GM19468 (cell line): ENCODE results near the gene RSPH1.
A peak's percentile ranks its signal among the peaks of the same experiment; 100 is the strongest.

Source experiments
- ATAC-seq: cut with Tn5 transposase; IDR thresholded peaks from one replicate; pipeline ENCODE4 v1.9.1; 2021; ENCODE audit warnings: mild to moderate bottlenecking, moderate library complexity, moderate number of reproducible peaks; ENCODE audit not compliant: unreplicated experiment; ENCODE audit errors: extremely low read depth

RSPH1 gene

DNA sequence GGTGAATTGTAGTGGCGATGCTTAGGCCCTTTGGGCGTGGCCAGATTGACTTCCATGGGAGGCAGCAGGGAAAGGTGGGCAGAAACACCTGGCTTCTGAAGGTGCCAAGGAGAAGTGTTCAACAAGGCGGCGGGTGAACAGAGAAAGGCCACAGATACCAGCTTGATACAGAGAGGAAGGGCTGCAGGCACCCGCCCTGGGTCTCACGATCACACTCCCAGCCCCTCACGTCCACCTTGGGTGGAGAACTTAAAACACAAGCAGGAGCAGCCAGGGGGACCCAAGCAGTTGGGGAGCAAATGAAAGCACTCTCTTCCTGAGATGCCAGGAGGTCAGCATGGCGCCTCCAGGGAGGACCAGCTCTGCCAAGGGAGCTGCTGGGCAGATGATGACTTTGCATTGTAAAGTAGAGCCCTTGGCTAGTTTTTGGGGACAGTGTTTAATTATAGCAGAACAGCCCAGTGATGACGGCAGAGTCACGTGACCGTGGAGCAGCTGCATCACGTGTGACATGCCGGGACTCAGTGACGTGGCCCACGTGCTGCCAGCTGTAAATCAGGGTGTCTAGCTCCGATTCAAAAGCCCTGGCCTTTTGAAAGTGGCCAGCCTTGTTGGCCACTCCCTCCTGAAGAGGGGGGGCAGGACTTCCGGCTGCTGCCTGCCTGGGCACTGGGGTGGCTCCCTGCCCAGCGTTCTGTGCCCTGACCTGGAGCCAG, 36.6 kb upstream of the RSPH1 start:
- ATAC-seq, result no peak

DNA sequence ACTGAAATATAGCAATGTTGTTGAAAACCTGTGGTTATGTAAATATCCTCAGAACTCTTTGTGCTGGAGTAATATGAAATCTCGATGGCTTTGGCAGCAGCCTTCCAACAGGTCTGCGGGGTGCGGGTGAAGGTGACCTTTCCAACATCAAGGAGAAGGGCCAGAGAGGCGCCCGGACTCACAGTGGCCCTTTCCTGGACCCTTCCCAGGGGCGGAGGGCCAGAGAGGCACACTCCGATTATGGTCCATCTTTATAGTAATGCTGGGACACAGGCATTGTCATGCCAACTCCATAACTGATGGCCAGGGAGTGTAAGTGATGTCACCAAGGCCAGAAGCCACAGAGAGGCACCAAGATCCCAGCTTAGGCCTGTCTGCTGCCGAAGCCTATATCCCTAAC, 35.7 kb upstream of the RSPH1 start:
- ATAC-seq, result no peak

DNA sequence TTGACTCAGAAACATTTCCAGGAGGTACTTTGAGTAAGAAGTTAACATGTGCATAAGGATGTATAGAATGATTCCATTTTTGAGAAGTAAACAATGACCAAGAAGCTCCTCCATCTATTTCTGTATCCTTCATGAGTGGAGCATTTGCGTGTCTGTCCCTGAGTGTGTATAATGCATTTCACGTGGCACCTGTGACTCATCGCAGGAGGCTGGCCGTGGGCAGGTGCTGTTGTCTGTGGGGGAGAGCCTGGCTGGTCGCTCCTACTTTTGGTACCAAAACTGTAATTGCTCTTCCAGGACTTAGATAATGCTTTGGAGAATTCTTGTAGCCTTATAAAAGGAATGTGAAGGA, 34.1 kb upstream of the RSPH1 start:
- no peak for ATAC-seq

DNA sequence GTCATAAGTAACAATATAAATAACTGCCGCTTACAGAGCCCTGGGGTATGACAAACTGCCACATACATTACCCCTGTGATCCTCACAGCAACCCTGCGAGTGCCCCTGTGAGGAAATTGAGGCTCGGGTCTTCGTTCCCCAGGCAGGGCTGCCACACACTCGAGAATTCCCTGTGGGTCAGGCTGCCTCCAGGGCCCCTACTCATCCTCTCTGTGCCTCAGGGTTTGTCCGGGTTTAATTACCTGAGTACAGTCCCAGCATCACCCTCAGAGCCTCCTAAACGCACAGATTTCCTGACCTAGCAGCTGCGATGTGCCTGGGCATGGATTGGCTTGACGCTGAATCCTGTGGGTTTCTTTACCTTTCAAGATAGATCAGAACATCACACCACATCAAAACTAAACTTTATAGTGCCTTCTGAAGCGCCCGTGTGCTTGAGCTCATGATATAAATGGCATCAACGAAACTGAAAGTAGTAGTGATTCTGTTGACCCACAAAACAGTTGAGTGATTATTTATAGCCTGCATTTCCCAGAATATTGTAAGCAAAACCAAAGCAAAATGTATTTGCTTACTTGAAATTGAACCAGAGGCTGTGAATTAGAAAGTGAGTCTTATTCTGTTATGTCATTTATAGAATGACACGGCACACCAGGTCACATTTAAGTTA, 31.6 kb upstream of the RSPH1 start:
- ATAC-seq, result no peak

DNA sequence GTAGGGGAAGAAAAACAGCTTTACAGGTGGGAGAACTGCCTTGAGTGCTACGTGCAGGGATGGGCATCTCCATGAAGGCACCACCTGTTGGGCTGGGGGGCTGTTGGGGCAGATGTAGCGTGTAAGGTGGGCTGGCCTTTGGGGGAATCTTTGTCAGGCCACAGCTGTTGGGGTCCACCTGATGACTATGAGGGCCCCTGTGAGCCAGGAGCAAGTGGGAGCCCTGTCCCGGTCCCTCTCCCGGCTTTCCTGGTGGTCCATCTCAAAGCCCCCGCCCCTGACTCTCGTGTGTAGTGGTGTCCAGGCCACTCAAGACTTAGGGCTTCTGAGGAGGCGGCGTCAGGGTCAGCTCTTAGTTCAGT, 31.1 kb upstream of the RSPH1 start:
- no peak for ATAC-seq

DNA sequence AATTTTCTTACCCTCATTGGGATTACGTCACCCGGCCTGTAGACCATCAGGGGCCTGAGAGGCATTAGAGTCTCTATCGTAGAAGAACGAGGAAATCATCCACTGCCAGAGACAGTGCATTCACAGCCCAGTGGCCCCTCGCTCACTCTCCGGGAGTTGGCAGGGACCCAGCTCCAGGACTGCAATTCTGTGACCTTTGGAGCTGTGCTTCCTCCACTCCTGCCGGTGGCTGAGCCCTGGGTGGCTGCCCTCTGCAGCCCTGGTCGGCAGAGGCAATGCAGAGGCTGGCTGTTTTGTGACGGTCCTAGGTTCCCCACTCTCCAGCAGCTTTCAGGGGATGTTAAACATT, 30.3 kb upstream of the RSPH1 start:
- no peak for ATAC-seq

DNA sequence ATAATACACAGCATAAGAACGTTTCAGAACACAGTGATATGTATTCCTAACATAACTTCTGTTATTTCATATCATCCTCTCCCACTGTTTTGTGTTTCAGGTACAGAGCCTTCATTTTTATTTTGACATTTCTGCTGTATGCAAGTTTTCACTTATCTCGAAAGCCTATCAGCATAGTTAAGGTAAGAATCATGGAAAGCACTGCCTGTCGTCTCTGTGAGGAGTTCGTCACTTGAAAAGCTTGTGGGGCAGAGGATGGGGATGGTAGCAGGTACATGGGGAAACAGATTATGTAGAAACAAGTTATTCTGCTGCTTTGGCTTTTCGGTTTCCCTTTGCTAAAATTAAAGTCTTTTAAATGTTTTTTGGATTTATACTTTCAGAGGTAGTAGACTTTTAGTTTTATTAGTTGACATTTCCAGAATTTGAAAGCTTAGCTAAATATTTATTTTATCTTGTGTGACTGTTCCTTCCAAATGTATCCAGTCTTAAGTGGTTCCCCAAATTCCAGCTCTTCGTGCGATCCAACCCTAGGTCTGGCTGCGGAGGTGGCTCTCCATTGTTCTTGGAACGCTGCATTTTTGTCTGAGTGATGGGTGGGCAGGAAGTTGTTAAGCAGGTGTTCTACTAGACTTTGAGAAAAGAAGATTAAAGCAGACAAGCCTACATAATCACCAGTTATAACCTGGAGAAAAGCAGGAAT, 29.8 kb upstream of the RSPH1 start:
- ATAC-seq, result no peak

DNA sequence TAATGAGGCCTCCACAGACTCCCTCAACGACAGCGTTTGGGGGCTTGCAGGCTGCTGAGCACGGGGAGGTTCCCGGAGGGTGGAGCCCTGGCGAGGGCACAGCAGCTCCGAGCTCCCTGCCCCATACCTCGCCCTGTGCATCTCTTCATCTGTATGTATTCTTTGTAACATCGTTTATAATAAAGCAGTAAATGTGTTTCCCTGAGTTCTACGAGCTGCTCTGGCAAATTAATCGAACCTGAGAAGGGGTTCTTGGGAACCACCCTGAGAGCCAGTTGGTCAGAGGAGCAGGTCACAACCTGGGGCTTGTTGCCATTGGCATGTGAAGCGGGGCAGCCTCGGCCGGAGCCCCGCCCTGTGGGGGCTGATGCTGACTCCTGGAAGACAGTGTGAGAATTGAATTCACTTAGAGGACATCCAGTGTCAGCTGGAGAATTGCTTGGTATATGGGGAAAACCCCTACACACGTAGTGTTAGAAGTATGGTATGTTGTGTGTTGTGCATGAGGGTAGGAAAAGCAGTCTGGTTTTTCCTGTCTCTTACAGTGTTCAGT, 29.1 kb upstream of the RSPH1 start:
- ATAC-seq, result no peak

DNA sequence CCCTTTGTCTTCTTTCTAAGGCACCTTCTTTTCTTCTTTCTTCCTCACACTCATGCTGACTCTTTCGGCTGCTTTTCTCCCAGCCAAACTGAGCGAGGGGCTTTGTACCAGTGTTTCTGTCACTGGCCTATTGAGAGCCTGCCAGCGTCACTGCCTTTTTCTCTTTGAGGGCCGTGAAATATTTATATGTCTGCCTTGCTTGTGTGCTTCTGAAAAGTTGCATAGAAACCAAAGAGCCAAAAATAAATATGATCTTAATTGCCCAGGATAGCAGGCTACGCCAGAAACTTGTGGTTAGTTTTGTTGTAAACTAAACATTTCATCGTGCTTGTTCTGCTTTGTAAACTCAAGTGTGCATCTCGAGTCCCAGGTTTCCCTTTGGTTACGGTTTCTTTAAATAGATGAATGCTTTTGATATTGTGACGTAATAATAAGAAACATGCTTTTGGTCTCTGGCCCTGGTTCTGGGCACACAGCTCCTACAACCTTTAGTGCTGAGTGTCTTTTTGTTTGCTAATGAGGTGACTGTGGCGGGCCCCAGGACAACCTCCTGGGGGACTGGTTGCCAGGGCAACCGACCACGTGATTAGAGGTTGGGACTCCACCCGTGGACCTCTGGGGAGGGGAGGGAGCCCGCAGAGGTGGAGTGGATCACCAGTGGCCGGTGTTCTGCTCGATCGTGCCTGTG, 28.5 kb upstream of the RSPH1 start:
- ATAC-seq, result peak; percentile 56

DNA sequence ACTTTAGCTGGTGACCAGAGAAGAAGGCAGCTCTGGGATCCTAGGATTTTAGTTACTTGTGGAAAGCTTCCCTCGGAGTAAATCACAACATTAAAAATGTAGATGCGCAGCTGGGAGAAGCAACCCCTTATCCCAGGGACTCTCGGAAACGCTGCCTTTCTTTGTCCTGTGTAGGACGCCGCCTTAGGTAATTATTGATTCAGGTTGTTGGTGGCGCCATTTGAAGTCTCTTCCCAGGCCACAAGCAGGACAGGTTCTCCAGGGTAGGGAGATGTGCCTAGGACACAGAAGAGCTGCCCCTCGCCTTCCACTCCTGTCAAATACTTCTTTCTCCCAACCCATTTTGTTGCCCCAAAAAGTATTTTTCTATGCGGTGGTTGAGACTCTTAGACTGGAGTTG, 27.9 kb upstream of the RSPH1 start:
- ATAC-seq, result no peak

DNA sequence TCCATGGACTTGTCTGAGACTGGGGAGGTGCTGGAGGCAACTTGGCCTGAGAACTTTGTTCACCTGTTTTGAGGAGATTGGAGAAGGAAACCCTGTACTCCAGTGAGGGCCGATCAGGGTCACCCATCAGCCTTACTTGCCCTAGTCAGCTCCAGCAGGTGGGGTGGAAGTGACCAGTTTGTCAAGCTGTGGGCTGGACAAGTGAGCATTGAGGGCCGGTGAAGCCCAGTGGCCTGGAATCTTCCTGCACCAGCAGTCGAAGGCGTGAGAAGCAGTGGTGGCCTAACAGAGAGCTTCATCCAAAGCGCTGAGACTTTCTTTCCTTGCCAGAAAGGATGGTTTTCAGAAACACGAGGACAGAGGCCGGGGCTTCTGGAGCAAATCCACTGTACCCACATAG, 27.2 kb upstream of the RSPH1 start:
- ATAC-seq, result no peak

DNA sequence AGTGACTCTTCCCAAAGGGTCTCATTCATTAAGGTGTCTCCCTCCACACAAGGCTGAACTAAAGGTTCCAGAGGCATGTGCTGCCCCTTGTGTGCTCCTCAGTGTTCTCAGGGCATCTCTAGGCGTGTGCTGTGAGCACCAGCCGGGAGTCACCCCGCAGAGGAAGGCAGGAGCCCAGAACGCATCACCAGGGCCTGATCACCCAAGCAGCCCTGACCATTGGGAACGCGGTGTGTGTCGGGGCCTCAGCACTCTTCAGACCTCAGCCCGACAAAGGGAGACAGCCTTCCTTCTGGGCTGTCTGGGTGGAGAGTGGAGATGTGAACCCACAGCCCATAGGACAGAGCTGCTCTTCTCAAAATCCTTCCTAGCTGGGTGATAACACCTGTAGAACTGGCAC, 26.7 kb upstream of the RSPH1 start:
- no peak for ATAC-seq

DNA sequence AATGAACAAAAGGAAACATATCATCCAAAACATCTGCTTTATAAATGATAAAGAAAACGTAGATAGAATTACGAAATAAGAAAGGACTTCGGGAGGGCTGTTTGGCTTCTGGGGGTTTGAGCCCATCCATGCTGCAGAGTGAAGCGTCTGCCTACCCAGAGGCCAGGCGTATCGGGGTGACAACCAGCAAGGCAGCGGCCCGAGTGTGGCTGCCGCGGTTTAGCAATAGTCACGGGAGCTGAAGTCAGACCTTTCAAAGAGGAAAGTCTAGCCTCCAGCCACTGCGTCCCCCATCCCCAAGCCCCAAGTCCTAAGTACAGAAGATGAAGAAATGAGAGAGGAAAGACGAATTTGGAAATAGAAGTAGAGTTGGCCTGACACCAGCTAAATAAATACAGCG, 26.2 kb upstream of the RSPH1 start:
- no peak for ATAC-seq

DNA sequence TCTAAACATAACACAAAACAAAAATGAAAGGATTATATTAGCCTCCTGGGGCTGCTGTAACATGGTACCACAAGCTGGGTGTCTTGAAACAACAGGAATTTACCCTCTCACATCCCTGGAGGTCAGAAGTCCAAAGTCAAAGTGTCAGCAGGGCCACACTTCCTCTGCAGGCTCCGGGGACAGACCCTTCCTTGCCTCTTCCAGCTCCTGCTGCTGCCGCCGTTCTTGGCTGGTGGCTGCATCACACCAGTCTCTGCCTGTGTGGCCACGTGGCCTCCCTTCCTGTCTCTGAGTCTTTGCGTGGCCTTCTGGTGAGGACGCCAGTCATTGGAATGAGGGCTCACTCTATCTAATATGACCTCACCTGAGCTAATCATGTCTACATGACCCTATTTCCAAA, 25.8 kb upstream of the RSPH1 start:
- ATAC-seq, result no peak

DNA sequence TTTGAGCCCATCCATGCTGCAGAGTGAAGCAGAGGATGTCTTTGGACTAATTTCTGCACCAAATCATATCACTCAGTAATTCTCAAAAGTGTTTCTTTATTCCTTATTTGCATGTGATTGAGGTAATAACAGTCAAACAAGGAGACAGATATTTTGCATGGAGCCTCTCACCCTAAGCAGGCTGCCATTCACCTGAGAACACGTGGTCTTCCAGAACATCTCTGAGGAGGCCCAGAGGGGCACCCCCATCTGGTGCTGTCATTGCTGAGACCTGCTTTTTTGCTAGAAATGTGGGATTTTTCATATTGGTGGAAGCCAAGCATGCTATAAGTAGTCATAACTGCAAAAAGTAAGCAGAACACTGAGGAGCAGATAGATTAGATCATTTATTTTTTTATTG, 25.4 kb upstream of the RSPH1 start:
- no peak for ATAC-seq

DNA sequence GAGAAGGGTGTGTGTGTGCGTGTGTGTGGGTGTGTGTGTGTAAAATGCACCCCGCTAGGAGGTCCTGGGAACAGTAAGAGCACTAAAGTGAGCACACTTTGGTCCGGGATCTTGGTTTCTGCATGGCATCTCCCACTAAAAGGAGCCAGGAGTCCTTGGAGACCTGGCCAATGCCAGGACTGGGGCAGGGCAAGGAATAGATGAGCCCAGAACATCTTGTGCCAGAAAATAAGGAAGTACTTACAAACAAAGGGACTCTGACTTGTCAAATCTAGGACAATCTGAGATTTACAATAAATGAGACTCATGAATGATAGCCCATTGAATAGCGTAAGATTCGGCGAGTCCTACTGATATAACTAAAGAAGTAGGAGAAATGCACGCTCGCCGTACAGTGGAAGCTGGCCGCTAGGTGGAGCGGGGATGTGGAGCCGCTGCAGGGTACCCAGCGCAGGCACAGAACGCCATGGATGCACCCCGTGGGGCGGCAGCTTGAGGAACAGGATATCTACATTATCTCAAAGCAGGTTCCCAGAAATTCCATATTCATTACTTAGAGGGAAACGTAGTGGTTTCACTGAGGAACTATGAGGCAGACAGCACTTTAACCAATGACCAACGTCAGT, 24.7 kb upstream of the RSPH1 start:
- ATAC-seq, result no peak

DNA sequence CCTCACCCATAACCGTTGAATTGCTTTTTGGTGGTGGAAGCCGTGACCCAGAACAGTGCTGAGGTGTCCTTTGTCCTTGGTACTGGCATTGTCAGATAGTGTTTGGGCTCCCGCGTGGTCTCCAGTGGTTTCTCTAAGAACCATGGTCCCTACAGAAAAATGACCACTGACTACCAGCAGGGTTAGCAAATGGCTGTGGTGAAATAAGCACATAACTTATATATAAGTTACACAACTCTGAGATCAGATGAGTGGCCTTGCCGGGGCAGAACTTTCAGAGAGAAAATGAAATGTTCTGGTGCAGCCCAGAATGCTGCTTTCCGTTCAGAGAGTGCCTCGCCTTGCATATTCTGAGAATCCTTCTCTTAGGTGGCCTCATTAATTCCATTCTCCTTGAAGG, 22.6 kb upstream of the RSPH1 start:
- no peak for ATAC-seq

DNA sequence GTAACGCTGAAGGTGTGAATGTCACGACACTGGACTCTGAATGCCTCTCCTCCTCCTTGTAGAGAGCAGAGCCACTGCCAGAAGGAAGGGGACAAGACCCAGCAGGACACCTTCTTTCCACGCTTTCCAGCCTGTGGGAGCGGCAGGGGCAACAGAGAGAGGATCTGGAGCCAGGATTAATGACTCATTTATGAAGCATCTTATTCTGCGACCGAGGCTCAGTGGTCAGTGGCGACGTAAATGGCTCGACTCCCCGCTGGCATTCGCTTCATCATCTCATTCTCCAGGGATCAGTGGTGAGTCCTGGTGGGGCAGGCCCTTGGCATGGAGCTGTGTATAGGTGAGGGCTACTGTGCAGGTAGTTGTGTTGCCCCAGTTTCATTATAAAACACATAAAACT, 22.2 kb upstream of the RSPH1 start:
- ATAC-seq, result no peak

DNA sequence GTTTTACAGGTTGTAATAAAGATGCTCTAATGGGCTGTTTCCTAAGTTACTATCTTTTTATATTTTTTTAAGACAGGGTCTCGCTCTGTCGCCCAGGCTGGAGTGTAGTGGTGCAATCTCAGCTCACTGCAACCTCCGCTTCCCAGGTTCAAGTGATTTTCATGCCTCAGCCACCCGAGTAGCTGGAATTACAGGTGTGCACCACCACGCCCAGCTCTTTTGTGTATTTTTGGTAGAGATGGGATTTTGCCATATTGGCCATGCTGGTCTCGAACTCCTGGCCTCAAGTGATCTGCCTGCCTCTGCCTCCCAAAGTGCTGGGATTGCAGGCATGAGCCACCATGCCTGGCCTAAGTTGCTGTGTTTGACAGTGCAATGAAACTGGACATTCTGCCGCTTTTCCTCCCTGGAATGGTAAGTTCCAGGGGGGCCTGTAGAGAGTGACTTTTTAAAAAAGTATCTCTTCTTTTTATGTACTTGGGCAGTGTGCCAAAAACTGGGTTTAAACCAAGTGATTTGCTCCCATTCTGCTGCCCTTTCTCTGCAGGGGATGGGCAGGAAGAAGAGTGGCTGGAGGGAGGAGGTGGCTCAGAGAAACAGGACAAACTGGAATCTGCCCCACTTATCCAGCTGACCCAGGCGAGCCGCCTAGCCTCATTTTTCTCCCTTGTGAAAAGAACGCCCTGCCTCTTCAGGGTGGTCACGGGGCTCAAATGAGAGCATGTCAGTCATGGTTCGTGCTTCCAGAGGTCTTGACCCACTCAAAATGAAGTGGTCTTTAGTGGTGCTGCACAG, 19.9 kb upstream of the RSPH1 start:
- no peak for ATAC-seq

DNA sequence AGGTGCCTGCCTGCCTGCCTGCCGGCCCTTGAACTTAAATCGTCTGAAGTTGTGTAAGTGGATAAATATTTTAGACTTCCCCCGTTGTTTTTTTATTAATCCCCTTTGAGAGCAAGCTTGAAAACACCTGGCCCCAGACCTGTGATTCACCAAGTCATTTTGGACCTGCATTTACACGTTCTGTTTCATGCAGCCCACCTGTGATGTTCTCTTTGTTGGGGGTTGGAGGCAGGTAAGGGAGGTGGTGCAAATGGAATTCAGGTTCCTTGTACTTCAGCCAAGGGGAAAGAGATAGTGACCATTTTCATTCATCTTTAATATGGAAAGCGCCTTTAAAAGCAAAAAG, 18.8 kb upstream of the RSPH1 start:
- no peak for ATAC-seq
